ENCODE measurements around the gene CDS2.

Gene CDS2

DNA sequence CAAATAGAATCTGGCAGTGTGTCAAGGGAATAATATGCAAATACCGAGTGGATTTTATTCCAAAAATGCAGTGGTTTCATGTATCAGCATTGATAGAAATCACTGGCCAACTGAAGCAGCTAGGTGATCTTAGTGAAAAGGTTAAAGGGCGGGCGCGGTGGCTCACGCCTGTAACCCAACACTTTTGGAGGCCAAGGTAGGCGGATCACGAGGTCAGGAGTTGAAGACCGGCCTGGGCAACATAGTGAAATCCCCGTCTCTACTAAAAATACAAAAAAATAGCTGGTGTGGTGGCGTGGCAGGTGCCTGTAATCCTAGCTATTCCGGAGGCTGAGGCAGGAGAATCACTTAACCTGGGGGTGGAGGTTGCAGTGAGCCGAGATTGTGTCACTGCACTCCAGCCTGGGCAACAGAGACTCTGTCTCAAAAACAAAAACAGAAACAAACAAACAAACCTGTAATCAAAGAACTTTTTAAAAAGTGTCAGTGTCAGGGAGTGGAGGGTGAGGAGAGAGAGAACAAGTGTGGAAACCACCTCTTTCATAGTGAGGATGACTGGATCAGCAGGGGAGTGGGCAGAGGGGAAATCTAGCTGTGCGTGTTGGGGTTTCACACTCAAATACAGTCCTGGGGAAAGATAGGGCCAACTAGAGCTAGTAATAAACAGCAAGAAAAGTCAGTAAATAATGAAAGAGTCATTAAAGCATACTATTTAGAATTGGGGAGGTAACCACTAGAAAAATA lies 57.1 kb downstream of the CDS2 start:
- DNase-seq: no peak

- DNase-seq: no peak
Observed at GRCh38 chr20:5184684-5185083, 57.9 kb downstream of the CDS2 start.

GRCh38 chr20:5187122-5187521 lies 60.3 kb downstream of the CDS2 start:
- DNase-seq: no peak

DNA sequence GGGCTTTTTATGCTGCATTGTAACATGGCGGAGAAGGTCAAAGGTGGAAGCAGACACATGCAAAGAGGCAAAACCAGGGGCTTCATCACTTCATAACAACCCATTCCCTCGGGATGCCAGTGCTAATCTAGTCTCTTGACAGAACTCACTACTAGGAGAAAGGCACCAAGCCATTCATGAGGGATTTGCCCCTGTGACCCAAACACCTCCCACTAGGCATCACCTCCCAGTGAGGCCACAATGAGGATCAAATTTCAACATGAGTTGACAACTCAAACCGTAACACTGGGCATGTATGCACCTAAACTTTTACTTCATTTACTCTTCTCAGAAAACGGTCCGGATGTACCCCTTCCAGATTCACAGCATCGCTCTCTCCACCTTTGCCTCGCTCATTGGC lies 61.9 kb downstream of the CDS2 start:
- no peak for DNase-seq

DNA sequence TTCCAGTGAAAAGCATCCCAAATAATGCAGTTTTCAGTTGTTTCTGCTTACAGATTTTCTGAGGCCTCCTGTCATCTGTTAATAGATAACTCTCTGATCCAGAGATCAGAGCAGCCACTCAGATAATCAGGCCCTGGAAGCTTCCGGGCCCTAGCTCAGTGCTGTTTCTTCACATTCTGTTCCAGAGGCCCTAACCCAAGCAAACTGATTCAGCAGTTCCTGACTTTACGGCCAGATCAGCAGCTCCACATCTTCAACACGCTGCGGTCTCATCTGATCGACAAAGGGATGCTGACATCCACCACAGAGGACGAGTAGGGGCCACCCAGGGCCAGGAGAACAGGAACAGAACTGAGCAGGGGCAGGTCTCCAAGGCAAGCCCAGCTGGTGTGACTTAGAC lies 63.1 kb downstream of the CDS2 start:
- DNase-seq: no peak

- DNase-seq: no peak
Observed at GRCh38 chr20:5190444-5190843, 63.6 kb downstream of the CDS2 start.

- DNase-seq: peak; percentile 47 to 67
Observed at GRCh38 chr20:5191829-5192569, 65.2 kb downstream of the CDS2 start.

GRCh38 chr20:5192570-5193431 lies 66.0 kb downstream of the CDS2 start:
- DNase-seq: no peak

- no peak for DNase-seq
Observed at GRCh38 chr20:5195655-5196054, 68.8 kb downstream of the CDS2 start.

DNA sequence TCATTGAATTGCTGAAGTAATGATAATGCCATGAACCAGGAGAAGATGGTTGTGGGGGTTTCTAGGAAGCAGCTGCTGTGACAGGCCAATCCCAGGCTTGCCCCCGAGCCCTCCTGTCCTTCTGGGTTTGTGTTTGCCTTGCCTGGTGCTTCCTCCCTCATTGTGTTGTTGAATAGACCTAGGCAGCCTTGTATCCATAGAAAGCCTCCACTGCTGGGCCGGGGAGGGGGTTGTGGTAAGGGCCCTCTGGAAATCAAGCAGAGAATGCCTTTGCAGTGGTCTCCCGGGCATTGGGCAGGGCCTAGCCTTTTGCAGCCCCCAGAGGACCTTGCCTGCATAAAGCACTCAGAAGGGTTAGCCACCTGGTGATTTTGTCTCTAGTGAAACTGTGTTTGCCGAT lies 69.3 kb downstream of the CDS2 start:
- no peak for DNase-seq

DNA sequence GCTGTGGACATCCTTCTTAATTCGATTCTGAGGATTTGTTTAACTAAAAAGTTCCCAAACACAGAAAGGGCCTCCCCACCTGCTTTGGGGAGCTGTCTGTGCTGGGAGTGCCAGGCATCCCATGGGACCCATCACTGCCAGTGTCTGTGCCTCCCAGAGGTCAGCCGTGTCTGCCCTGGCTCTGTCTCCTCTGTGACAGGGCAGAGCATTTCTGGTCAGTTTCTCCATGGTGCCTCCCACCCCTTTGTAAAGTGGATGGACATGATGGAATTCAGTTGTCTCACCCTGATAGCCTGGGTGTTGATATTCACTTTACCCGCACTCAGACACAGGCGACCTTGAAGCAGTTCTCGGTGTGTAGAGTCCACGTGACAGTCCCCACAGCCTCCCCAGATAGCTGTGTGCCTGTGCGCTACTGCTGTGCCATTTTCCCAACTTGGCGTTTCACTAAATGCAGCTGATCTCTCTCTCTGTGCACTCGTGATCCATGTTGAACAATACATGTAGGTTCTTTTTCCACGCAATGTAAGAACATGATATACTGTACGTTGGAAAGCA lies 70.5 kb downstream of the CDS2 start:
- no peak for DNase-seq

DNA sequence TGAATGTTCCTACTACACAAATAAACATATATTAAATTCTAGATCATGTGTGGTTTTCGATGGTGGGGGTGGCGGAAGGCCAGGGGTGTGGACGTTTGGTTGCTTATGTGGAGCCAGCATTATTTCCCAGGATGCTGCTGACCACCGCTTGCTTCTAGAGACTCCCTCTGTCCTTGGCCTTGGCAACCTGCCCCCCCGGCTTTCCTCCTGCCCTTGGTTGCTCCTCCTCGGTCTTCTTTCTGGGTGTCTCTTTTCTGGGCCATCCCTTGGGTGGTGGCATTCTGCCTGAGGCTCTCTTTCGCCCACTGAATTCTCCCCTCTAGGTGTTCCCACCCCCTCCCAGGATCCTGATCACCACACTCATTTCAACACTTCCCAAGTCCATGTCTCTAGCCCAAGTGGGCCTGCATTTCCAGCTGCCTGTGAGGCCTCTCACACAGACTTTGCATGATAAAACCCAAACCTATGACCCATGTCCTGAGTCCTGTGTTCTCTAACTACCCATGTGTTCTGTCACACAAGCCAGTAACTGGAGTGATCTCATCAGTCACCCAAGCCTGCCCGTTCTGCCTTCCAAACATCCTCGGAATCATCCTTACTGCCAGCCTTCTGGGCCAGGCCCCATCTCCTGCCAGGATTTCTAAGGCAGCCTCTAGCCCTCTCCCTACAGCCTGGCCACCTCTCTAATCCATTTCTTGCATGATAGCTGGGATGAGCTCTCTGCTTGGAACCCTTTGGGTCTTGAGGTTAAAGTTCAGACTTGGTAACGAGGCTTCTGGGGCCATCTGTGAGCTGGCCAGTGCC lies 71.2 kb downstream of the CDS2 start:
- DNase-seq: no peak

- DNase-seq: no peak
Observed at GRCh38 chr20:5198651-5198924, 71.8 kb downstream of the CDS2 start.

- DNase-seq: no peak
Observed at GRCh38 chr20:5203380-5203779, 76.6 kb downstream of the CDS2 start.

DNA sequence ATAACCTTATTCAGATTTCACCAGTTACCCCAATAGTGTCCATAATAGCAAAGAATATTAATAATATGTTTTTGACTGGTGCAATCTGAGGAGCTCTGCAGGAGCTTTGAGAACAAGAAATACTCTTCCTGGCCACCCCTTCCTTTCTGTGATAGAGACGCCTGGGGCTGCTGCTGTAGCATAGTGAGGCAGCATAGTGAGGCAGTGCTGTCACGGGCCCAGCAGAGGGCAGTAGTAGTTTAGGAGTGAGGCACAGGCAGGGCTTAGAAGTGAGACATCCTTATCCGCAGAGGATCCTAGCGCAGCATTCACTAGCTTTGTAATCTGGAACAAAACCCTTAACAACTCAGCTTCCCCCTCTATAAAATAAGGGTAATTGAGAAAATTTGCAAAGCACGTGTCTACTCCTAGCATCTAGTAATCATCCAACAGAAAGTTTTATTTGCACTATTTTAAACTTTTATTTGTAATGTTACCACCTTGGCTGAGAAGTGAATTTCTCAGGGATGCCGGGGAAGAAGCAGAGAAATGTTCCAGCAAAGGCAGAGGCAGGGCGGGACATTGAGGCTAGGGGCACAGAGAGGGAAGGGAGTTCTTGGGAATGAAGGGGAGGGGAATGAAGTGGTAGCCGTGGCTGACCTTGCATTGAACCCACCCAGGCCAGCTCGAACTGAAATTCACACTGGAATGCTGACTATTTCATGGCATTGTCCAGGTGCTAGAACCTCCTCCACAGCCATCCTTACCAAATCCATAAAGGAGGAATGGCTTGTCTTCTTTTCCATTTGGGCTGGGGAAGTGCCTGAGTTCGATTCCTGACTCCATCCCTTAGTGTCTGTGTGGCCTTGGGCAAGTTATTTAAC lies 78.8 kb downstream of the CDS2 start:
- peak; percentile 61 to 64 for DNase-seq

GRCh38 chr20:5207138-5207537 lies 80.3 kb downstream of the CDS2 start:
- no peak for DNase-seq

- DNase-seq: no peak
Observed at GRCh38 chr20:5211803-5212714, 85.3 kb downstream of the CDS2 start.

DNA sequence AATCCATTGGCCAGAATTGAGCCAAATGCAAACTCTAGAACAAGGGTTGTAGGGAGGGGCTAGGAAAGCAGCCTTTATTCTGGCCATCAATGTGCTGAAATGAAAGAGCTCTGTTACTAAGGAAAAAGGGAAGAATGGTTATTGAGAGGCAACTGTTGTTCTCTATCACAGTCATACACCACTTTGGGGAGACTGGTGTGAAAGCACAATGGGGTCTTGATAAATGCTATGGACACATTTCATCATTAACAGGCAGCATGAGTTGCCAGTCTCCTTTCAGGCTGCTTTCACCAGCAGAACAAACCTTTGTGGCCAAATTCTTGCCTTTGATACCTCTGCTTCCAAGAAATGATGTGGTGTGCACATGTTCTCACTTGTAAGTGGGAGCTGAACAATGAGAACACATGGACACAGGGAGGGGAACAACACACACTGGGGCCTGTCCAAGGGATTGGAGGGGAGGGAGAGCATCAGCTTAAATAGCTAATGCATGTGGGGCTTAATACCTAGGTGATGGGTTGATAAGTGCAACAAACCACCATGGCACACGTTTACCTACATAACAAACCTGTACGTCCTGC lies 86.2 kb downstream of the CDS2 start:
- no peak for DNase-seq

GRCh38 chr20:5214826-5215225 lies 88.0 kb downstream of the CDS2 start:
- DNase-seq: no peak

- DNase-seq: no peak
Observed at GRCh38 chr20:5215672-5216304, 89.0 kb downstream of the CDS2 start.

All from NCI-H2081 (cell line).